HCEC 1CT (cell line): ENCODE results near the gene RAB3B.
A peak's percentile ranks its signal among the peaks of the same experiment; 100 is the strongest.
"Not testable (repeated sequence)": the region's sequence is repeated elsewhere in the genome, so short reads cannot be mapped to it uniquely, and the experiment has no call there.

ENCODE experiments used
- DNase-seq: peaks from one replicate; pipeline ENCODE4 v3.0.0-alpha.2; 2017

The RAB3B gene

DNA sequence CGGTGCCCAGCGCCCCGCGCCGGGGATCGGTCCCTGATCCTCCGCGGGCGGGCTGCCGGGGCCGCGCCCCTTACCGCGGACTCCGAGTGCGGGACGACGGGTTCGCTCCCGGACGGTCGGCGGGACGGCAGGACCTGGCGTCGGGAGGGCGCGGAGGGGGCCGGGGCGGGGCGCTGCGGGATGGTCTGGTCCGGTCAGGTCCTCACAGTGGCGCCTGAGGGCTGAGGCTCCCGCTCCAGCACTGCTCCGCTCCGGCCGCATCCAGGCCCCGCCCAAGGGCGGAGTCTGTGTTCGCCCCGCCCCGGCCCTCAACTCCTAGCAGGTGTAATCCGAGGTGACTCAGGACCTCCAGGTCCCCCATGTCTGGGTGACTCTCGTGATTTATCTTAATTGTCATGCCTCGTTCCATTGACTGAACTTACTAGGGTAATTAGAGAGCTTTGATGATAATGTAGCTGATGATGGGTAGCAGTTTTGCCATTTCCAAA lies at the start of gene RAB3B:
Gene RAB3B, minus strand, starts transcription at position 223 of the 488 bp plus-strand sequence. CDS start 13,583 bp downstream, outside the sequence.
- peak; percentile 72 for DNase-seq

GRCh38 chr1:52037909-52038308 lies 47.4 kb upstream of the RAB3B start:
- DNase-seq: no peak

GRCh38 chr1:52037402-52037814 lies 46.9 kb upstream of the RAB3B start:
- peak; percentile 76 for DNase-seq

GRCh38 chr1:52034050-52034384 lies 43.5 kb upstream of the RAB3B start:
- DNase-seq: no peak

- peak; percentile 87 for DNase-seq
These were observed 42.9 kb upstream of the RAB3B start, which contains the start of gene KTI12 for GRCh38 chr1:52033190-52034049. KTI12 (minus strand) TSS chr1:52033810; CDS start chr1:52033761, 49 bp downstream.

GRCh38 chr1:52032785-52033131 lies 42.3 kb upstream of the RAB3B start:
- peak; percentile 42 for DNase-seq

- no peak for DNase-seq
These were observed 41.8 kb upstream of the RAB3B start for GRCh38 chr1:52032124-52032784.

DNA sequence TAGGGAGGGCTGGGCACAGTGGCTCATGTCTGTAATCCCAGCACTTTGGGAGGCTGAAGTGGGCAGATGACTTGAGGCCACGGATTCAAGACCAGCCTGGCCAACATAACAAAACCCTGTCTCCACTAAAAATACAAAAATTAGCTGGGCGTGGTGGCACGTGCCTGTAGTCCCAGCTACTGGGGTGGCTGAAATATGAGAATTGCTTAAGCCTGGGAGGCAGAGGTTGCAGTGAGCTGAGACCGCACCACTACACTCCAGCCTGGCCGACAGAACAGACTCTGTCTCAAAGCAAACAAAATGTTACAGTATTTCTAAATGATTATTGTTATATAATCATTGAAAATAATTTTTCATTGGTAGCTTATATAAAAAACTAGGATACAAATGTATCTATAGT lies 38.3 kb upstream of the RAB3B start:
- not testable (repeated sequence) for DNase-seq

GRCh38 chr1:52028328-52028727 lies 37.8 kb upstream of the RAB3B start:
- DNase-seq: no peak

GRCh38 chr1:52026278-52026677 lies 35.8 kb upstream of the RAB3B start:
- no peak for DNase-seq

DNA sequence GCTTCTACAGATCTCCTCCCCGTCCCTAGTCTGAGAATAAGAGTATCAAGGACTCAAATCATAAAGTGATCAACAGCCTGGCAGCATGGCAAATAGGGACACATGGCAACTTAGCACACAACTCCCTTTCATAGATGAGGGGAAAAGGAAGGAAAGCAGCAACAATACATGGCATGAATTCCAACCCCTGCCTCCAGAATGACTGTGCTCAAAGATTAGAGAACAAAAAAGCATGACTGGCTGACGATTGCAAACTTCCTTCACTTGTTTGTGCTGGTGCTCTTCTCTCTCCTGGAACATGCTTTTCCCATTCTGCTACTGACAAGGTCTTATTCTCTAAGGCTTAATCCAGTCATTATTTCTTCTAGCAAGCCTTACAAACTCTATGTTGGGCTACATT lies 31.6 kb upstream of the RAB3B start:
- DNase-seq: no peak

DNA sequence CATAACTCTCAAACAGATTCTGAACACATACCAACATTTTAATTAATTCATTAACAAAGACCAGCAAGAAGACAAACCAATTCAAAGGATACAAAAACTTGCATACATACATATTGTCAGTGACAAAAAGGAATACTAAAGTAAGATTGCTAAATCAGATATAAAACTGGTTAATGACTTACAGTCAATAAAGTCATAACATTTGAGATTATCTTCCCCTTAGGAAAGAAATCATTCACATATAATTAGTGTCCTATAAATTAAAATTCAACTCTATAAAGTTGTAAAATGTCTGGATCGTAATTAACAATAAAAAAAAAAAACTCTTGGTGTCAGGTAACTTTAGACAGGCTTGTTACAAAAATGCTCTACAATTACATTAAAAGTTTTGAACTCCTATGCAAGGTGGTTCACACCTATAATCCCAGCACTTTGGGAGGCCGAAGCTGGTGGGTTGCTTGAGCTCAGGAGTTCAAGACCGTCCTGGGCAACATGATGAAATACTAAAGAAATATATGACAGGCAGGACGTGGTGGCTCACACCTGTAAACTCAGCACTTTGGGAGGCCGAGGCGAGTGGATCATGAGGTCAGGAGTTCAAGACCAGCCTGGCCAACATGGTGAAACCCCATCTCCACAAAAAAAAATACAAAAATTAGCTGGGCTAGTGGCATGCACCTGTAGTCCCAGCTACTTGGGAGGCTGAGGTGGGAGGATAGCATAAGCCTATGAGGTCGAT lies 17.7 kb upstream of the RAB3B start:
- DNase-seq: no peak

- DNase-seq: no peak
These were observed 16.9 kb upstream of the RAB3B start for GRCh38 chr1:52007215-52008002.

- not testable (repeated sequence) for DNase-seq
These were observed 15.6 kb upstream of the RAB3B start for GRCh38 chr1:52006081-52006553.

GRCh38 chr1:52005548-52005947 lies 15.0 kb upstream of the RAB3B start:
- peak; percentile 48 for DNase-seq

DNA sequence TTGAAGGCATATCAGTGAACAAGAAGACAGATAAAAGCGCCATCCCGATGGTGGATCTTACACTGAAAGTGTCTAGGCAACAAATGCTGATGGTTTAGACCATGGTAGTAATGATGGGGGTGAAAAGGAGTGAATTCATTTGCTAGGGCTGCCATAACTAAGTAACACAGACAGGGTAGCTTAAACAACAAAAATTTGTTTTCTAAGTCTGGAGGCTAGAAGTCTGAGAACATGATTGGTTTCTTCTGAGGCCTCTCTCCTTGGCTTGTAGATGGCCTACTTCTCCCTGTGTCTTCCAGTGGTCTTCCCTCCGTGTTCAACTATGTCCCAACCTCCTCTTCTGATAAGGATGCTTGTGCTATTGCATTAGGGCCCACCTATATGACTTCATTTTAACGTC lies 13.4 kb upstream of the RAB3B start:
- no peak for DNase-seq

GRCh38 chr1:52002038-52002917 lies 11.8 kb upstream of the RAB3B start:
- DNase-seq: peak; percentile 78

DNA sequence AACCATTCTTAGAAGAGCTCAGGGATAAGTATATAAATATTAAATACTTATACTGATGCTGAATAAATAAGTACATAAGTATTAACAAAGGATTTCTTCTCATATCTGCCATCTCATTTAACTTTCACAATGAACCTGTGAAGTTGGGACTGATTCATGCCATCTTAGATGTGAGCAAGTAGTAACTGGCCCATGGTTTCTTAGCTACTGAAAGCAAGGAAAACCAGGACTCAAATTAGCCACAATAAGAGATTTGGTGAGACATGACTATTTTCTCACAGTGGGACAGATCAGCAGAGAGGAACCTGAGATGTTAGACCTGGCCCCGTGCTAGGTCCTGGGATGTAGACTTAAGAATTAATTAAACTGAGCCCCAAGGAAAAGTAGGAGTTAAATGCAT lies 8.2 kb upstream of the RAB3B start:
- no peak for DNase-seq

DNA sequence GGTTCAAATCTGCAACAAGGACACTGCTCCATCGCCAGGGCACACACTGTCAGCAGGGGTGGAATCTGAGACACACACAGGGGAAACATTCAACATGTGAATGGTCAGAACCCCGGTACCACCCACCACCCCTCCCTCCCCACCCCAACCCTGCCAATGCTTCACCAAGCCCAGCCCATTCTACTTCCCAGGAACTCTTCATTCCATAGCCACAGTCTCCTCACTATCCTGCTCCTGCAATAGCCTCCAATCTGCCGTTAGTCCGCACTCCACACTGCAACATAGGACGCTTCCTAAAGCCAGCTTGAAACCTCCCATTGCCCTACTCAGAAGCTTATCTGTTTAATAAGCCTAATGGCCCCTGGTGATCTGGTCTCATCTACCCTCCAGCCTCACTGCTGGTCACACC lies 7.5 kb upstream of the RAB3B start:
- DNase-seq: no peak

DNA sequence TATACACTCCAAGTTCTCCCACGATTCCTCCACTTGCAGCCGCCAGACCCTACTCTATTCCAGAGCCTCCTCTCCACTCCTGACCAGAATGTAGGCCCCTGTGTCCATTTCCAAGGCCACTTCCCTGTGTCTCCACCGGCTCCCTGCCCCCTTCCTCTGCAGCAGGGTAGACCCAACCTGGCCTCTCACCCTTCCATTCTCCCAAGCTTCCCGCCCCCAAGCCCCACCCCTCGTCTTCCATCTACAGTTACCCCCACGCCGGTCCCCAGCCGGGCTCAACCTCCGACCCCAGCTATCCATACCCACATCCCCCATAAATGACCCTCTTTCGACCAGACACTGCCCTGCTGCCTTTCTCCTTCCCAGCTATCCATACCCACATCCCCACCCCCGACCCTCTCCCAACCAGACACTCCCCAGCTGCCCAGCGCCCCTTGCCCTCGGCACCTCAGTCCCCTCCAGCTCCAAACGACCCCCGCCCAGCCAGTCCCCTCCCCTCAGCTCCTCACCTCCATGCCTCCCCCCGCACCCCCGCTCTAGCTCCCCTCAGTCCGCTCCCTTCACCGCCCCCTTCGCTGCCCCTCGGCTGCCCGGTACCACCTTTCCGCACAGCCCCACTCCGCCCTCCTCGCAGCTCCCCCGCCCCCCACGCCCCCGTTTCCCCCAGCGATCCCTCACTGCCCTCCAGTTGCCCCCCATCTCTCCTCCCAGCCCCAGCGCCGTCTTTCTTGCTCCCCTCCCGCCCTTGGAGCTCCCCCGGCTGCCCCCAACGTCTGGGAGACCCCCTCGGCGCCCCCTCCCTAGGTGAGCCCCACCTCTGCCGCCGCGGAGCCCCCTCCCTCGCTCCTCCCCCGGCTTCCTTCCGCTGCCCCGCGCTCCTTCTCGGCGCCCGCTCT lies 670 bp downstream of the RAB3B start:
- no peak for DNase-seq
